ENCODE measurements around the gene ZNF117. TPM values are rescaled to one million over a fixed set of nuclear protein-coding genes. Genes with fewer than 3 reads are reported as not detected.

ZNF117 gene
- total and polyA plus RNA-seq, 10 of the 15 experiments (the other 5 are each of a cell fraction or from before 2014, with no cell fraction given) = 1.4 to 15.3 (median 7.6) TPM

GRCh38 chr7:64998865-64999164, 8.0 kb upstream of the ZNF117 start:
- no peak for DNase-seq (ENCODE audit: low read depth, low spot score)
- TF ChIP-seq MXI1 (IDR thresholded peaks at IDR 0.05; ENCODE audit: low read depth, low read length) = no peak
- TF ChIP-seq POLR2A (IDR thresholded peaks at IDR 0.05; ENCODE audit: low read depth, low read length) = 0 out of 2 replicates have a peak, but pooled peaks have one; percentile 22
- no peak overlapping the region for H2AFZ ChIP-seq (ENCODE audit: control insufficient read depth, low read depth, low read length)
- no peak overlapping the region for H3K4me3 ChIP-seq
- no peaks in the 10 kb centered on the region; the same call in none of the 2 replicates for H3K79me2 ChIP-seq (ENCODE audit: control insufficient read depth, insufficient read depth, low read length)
- H3K9ac ChIP-seq (ENCODE audit: control insufficient read depth, insufficient read depth, low read length) = no peak overlapping the region
- SMC1A ChIA-PET (ENCODE audit: uncharacterized antibody, unreplicated experiment) = no interaction called here
- peaks cover 0 to 3% of the 10 kb centered on the region in 2 experiments; a peak in 2 of 4 replicates for H3K36me3 ChIP-seq (ENCODE audit: control insufficient read depth in 2 of 2, insufficient read depth in 2 of 2, low read length in 1 of 2)
- no peaks in the 10 kb centered on the region for H3K27me3 ChIP-seq (replicated peaks in 1 of 2; ENCODE audit: control insufficient read depth in 2 of 2, insufficient read depth in 2 of 2, low read length in 1 of 2)
- no TSS peak for BruUV-seq (replicated peaks)
- no peak for FAIRE-seq
- H4K20me1 ChIP-seq (ENCODE audit: control insufficient read depth, insufficient read depth) = no peaks in the 10 kb centered on the region
- no peak for ATAC-seq
- CTCF ChIA-PET = no interaction called here
- H3K4me2 ChIP-seq (ENCODE audit: control insufficient read depth, insufficient read depth) = no peak overlapping the region
- RAD21 ChIA-PET (ENCODE audit: unreplicated experiment) = no interaction called here
- POLR2A ChIA-PET = no interaction called here
- H3K9me3 ChIP-seq (replicated peaks; ENCODE audit: control insufficient read depth, insufficient read depth, low read length) = peaks cover 44% of the 10 kb centered on the region
- no peaks in the 10 kb centered on the region for H3K4me1 ChIP-seq (ENCODE audit: control insufficient read depth, insufficient read depth, low read length)
- in situ Hi-C loops (cut with MboI) (no loop called here), intact Hi-C loops (cut with micrococcal nuclease; ENCODE audit: unreplicated experiment) (no loop called here)
- WGBS (ENCODE audit: insufficient coverage, insufficient replicate concordance, low lambda C conversion rate, missing lambda C conversion rate) = 99% methylated on average over 7 of the region's 7 CpGs
- no peak overlapping the region for H3K27ac ChIP-seq (ENCODE audit: control insufficient read depth, insufficient read depth)

- RAD21 ChIA-PET (ENCODE audit: unreplicated experiment) = no interaction called here
- in situ Hi-C loops (cut with MboI) (no loop called here), intact Hi-C loops (cut with micrococcal nuclease; ENCODE audit: unreplicated experiment) (no loop called here)
- no peak overlapping the region for H2AFZ ChIP-seq (ENCODE audit: control insufficient read depth, low read depth, low read length)
- H3K4me3 ChIP-seq = no peak overlapping the region
- SMC1A ChIA-PET (ENCODE audit: uncharacterized antibody, unreplicated experiment) = no interaction called here
- over 99% methylated on average over 8 of the region's 8 CpGs for WGBS (ENCODE audit: insufficient coverage, insufficient replicate concordance, low lambda C conversion rate, missing lambda C conversion rate)
- H3K27me3 ChIP-seq (replicated peaks in 1 of 2; ENCODE audit: control insufficient read depth in 2 of 2, insufficient read depth in 2 of 2, low read length in 1 of 2) = no peaks in the 10 kb centered on the region
- no peak overlapping the region for H3K4me2 ChIP-seq (ENCODE audit: control insufficient read depth, insufficient read depth)
- POLR2A ChIA-PET = interaction anchor here (1.0 kb wide), 1 partner anchor 8 kb away, joined by 3 read pairs; the partner anchor contains the start of gene ERV3-1
- peaks cover 0 to 3% of the 10 kb centered on the region in 2 experiments; a peak in 2 of 4 replicates for H3K36me3 ChIP-seq (ENCODE audit: control insufficient read depth in 2 of 2, insufficient read depth in 2 of 2, low read length in 1 of 2)
- H4K20me1 ChIP-seq (ENCODE audit: control insufficient read depth, insufficient read depth) = no peaks in the 10 kb centered on the region
- no peak overlapping the region for H3K27ac ChIP-seq (ENCODE audit: control insufficient read depth, insufficient read depth)
- ATAC-seq (no peak), FAIRE-seq (no peak), DNase-seq (ENCODE audit: low read depth, low spot score) (no peak)
- no peak for TF ChIP-seq EED (IDR thresholded peaks at IDR 0.05; ENCODE audit: low read depth)
- TF ChIP-seq SIX5 (IDR thresholded peaks at IDR 0.05; ENCODE audit: low read depth, low read length, severe bottlenecking) = no peak
- H3K9ac ChIP-seq (ENCODE audit: control insufficient read depth, insufficient read depth, low read length) = no peak overlapping the region
- no TSS peak for BruUV-seq (replicated peaks)
- CTCF ChIA-PET = no interaction called here
- H3K79me2 ChIP-seq (ENCODE audit: control insufficient read depth, insufficient read depth, low read length) = no peaks in the 10 kb centered on the region; the same call in none of the 2 replicates
- no peaks in the 10 kb centered on the region for H3K4me1 ChIP-seq (ENCODE audit: control insufficient read depth, insufficient read depth, low read length)
- H3K9me3 ChIP-seq (replicated peaks; ENCODE audit: control insufficient read depth, insufficient read depth, low read length) = peaks cover 43% of the 10 kb centered on the region
These were observed 7.1 kb upstream of the ZNF117 start for GRCh38 chr7:64997927-64998391.
